ENCODE measurements around the gene UBTD2. TPM values are rescaled to one million over a fixed set of nuclear protein-coding genes. Genes with fewer than 3 reads are reported as not detected.
A peak's percentile ranks its signal among the peaks of the same experiment; 100 is the strongest.

The UBTD2 gene
- total and polyA plus RNA-seq, 10 of the 15 experiments (the other 5 are each of a cell fraction or from before 2014, with no cell fraction given), result 7.7 to 30.5 (median 19.4) TPM

- TF ChIP-seq CBX3 (IDR thresholded peaks at IDR 0.05; ENCODE audit: borderline replicate concordance, low read depth) (no peak), IKZF1 (conservative IDR thresholded peaks at IDR 0.05) (peak; percentile 85), ZNF687 (IDR thresholded peaks at IDR 0.05) (no peak), SUPT20H (IDR thresholded peaks at IDR 0.05; ENCODE audit: borderline replicate concordance, control insufficient read depth, low read depth, low read length) (no peak), WRNIP1 (IDR thresholded peaks at IDR 0.05; ENCODE audit: borderline replicate concordance, low read depth, low read length) (no peak), BMI1 (IDR thresholded peaks at IDR 0.05; ENCODE audit: borderline replicate concordance) (no peak), STAT1 (conservative IDR thresholded peaks at IDR 0.05) (no peak), NR2C2 (IDR thresholded peaks at IDR 0.05; ENCODE audit: borderline replicate concordance, control insufficient read depth, insufficient read length, low read depth) (no peak), RAD51 (IDR thresholded peaks at IDR 0.05) (no peak), MXI1 (IDR thresholded peaks at IDR 0.05; ENCODE audit: low read depth, low read length) (no peak), PBX3 (IDR thresholded peaks at IDR 0.05; ENCODE audit: insufficient replicate concordance, low read depth, low read length) (no peak), SUZ12 (IDR thresholded peaks at IDR 0.05; ENCODE audit: unreplicated experiment) (no peak), EP300 (IDR thresholded peaks at IDR 0.05; ENCODE audit: borderline replicate concordance in 1 of 2, control insufficient read depth in 1 of 2, low read depth in 2 of 2, low read length in 2 of 2) (no peak), MYB (IDR thresholded peaks at IDR 0.05; ENCODE audit: borderline replicate concordance, low read depth, low read length) (no peak), PAX5 (IDR thresholded peaks at IDR 0.05; ENCODE audit: borderline replicate concordance, low read depth, low read length) (peak; percentile 71; the same call in 1 of the 2 replicates), IKZF2 (IDR thresholded peaks at IDR 0.05) (peak; percentile 83 to 89), ZNF207 (IDR thresholded peaks at IDR 0.05; ENCODE audit: borderline replicate concordance) (no peak), ZSCAN29 (IDR thresholded peaks at IDR 0.05) (no peak), NRF1 (conservative IDR thresholded peaks at IDR 0.05; ENCODE audit: low read depth, low read length) (no peak), EGR1 (IDR thresholded peaks at IDR 0.05; ENCODE audit: borderline replicate concordance in 1 of 2, low read depth in 2 of 2, low read length in 2 of 2) (peak in 1 of 2 experiments; percentile 28; a peak in 1 of 3 replicates), NKRF (conservative IDR thresholded peaks at IDR 0.05) (no peak), RBBP5 (conservative IDR thresholded peaks at IDR 0.05) (no peak)
Observed at GRCh38 chr5:172322028-172322965, 38.7 kb upstream of the UBTD2 start (continued).
